SK-N-SH treated with all-trans-retinoic acid at 6 μM for 48 hours (cell line): ENCODE results near the gene SLC6A6.

Experiments used
- ATAC-seq: fragments of 200-7000 bp; cut with Tn5 transposase; 3 replicates; pipeline ENCODE4 v1.9.1; 2020; ENCODE audit warnings: mild to moderate bottlenecking, moderate library complexity
- ARNTL ChIP-seq: fragments of 450-650 bp; formaldehyde crosslinking; IDR thresholded peaks from 2 replicates; pipeline ENCODE4 v1.5.0; 2020; ENCODE audit warnings: low read depth, mild to moderate bottlenecking, moderate library complexity, borderline replicate concordance
- CSDC2 ChIP-seq: fragments of 250-450 bp; sonication (Bioruptor Pico); IDR thresholded peaks from 2 replicates; pipeline ENCODE4 v1.5.0; 2020; ENCODE audit warnings: mild to moderate bottlenecking, moderate library complexity
- ESRRG ChIP-seq: fragments of 250-450 bp; sonication (Bioruptor Pico); IDR thresholded peaks from 2 replicates; pipeline ENCODE4 v1.6.1; 2021; ENCODE audit warnings: mild to moderate bottlenecking
- GLIS3 ChIP-seq: fragments of 250-450 bp; sonication (Bioruptor Pico); IDR thresholded peaks from 2 replicates; pipeline ENCODE4 v1.5.0; 2020; ENCODE audit warnings: mild to moderate bottlenecking, moderate library complexity
- ISL1 ChIP-seq: fragments of 250-450 bp; sonication (Bioruptor Pico); IDR thresholded peaks from 2 replicates; pipeline ENCODE4 v2.1.2; 2022; ENCODE audit warnings: mild to moderate bottlenecking, moderate library complexity
- OSR1 ChIP-seq: fragments of 250-450 bp; sonication (Bioruptor Pico); IDR thresholded peaks from 2 replicates; pipeline ENCODE4 v1.8.0; 2022; ENCODE audit warnings: moderate library complexity, mild to moderate bottlenecking, inconsistent platforms
- PPARA ChIP-seq: fragments of 250-450 bp; sonication (Bioruptor Pico); IDR thresholded peaks from 2 replicates; pipeline ENCODE4 v1.5.0; 2020; ENCODE audit warnings: mild to moderate bottlenecking, borderline replicate concordance
- RARB ChIP-seq: fragments of 250-450 bp; sonication (Bioruptor Pico); IDR thresholded peaks from 2 replicates; pipeline ENCODE4 v1.8.0; 2021; ENCODE audit warnings: mild to moderate bottlenecking, moderate library complexity
- SNAI2 ChIP-seq: fragments of 250-450 bp; sonication (Bioruptor Pico); IDR thresholded peaks from 2 replicates; pipeline ENCODE4 v1.5.0; 2020; ENCODE audit warnings: mild to moderate bottlenecking, moderate library complexity
- TOX ChIP-seq: fragments of 250-450 bp; sonication (Bioruptor Pico); IDR thresholded peaks from 2 replicates; pipeline ENCODE4 v1.8.0; 2021; ENCODE audit warnings: mild to moderate bottlenecking, moderate library complexity, borderline replicate concordance
- ZC3H10 ChIP-seq: fragments of 250-450 bp; sonication (Bioruptor Pico); IDR thresholded peaks from 2 replicates; pipeline ENCODE4 v1.5.1; 2021; ENCODE audit warnings: mild to moderate bottlenecking, moderate library complexity
- ZFP3 ChIP-seq: fragments of 250-450 bp; sonication (Bioruptor Pico); IDR thresholded peaks from 2 replicates; pipeline ENCODE4 v1.5.0; 2020; ENCODE audit warnings: mild to moderate bottlenecking, moderate library complexity
- ZFP30 ChIP-seq: fragments of 450-650 bp; formaldehyde crosslinking; IDR thresholded peaks from 2 replicates; pipeline ENCODE4 v1.5.0; 2022; ENCODE audit warnings: mild to moderate bottlenecking, moderate library complexity
- ZNF565 ChIP-seq: fragments of 450-650 bp; formaldehyde crosslinking; conservative IDR thresholded peaks from 2 replicates; pipeline ENCODE4 v1.5.0; 2020; ENCODE audit warnings: low read depth, mild to moderate bottlenecking, moderate library complexity
- ZNF70 ChIP-seq: fragments of 450-650 bp; formaldehyde crosslinking; IDR thresholded peaks from 2 replicates; pipeline ENCODE4 v1.5.0; 2020; ENCODE audit warnings: mild to moderate bottlenecking, moderate library complexity
- ZNF8 ChIP-seq: fragments of 450-650 bp; formaldehyde crosslinking; IDR thresholded peaks from 2 replicates; pipeline ENCODE4 v1.5.0; 2020; ENCODE audit warnings: mild to moderate bottlenecking, moderate library complexity
- TF ChIP-seq, protein P1 (sequence below): fragments of 250-450 bp; sonication (Bioruptor Pico); IDR thresholded peaks from 2 replicates; pipeline ENCODE4 v1.8.0; 2020; ENCODE audit warnings: mild to moderate bottlenecking, moderate library complexity, borderline replicate concordance
- TF ChIP-seq, protein P2 (sequence below): fragments of 250-450 bp; sonication (Bioruptor Pico); IDR thresholded peaks from 2 replicates; pipeline ENCODE4 v1.5.0; 2020; ENCODE audit warnings: mild to moderate bottlenecking, moderate library complexity
- TF ChIP-seq, protein P3 (sequence below): fragments of 250-450 bp; sonication (Bioruptor Pico); IDR thresholded peaks from 2 replicates; pipeline ENCODE4 v1.5.1; 2020; ENCODE audit warnings: low read depth, mild to moderate bottlenecking, moderate library complexity
- TF ChIP-seq, protein P4 (sequence below): fragments of 250-450 bp; sonication (Bioruptor Pico); IDR thresholded peaks from 2 replicates; pipeline ENCODE4 v1.5.1; 2021; ENCODE audit warnings: mild to moderate bottlenecking, moderate library complexity
- TF ChIP-seq, protein P5 (sequence below): fragments of 250-450 bp; sonication (Bioruptor Pico); IDR thresholded peaks from 2 replicates; pipeline ENCODE4 v1.8.0; 2021; ENCODE audit warnings: low read depth, mild to moderate bottlenecking, moderate library complexity, borderline replicate concordance

The SLC6A6 gene

DNA sequence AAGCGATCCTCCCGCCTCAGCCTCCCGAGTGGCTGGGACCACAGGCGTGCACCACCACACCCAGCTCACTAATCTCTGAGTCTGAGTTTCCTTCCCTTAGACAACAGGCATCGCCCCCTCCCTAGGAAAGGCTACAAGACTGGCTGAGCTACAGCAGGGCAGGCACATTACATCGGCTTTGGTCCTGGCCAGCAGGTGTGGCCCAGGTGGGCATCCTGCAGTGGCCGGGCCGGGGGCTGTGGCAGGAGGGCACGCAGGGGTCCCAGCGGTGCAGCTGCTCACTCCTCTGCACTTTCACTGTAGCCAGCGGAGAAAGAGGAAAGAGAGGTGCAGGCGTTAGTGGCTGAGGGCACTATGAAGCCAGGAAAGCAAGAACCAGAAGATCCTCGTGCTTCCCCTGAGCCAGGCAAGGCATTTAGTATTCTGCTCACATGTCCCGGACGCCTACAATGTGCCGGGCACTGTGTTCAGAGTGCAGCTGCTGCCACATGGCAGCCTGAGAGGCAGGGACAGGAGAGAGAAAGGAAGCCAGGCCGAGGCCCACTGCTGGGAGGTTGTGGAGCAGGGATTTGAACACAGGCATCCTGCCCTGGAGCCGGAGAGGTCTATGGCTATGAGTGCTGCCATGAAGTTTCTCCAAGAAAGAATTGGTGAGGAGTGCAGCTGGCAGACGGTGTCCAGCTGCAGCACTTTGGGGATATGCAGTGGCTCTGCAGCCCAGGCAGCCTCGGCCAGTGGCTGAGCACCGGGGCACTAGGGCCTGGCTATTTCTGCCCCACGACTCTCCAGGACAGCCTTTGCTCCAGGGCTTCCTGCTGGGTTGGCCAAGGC is 115.4 kb downstream of the SLC6A6 start:
- no peak for TF ChIP-seq PPARA (CRISPR knock-in tag)
- TF ChIP-seq ZC3H10 (CRISPR knock-in tag) = no peak
- TF ChIP-seq RARB (CRISPR knock-in tag) = no peak
- no peak for TF ChIP-seq ZNF70 (CRISPR knock-in tag)
- no peak for TF ChIP-seq ESRRG (CRISPR knock-in tag)
- no peak for TF ChIP-seq ZFP30 (CRISPR knock-in tag)
- TF ChIP-seq ISL1 (CRISPR knock-in tag) = no peak
- no peak for TF ChIP-seq GLIS3
- TF ChIP-seq, all 23 proteins: peak for 0
- ATAC-seq = no peak

DNA sequence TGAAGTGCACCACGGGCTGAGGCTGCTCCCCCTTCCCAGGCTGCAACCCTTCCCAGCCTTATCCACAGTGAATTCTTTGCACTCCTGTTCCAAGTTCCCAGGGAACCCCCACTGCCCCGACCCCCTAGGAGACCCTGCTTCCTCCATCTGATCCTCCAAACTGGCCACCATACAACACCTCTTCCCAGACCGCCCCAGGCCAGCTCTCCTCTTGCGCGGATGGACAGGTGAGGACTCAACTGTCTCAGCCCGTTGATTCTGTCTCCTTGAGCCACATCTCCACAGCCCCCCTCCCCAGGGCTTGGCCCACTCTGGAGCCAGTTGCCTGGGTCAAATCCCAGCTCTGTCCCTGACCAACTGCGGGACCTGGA is 116.0 kb downstream of the SLC6A6 start:
- TF ChIP-seq ZNF70 (CRISPR knock-in tag) (no peak), ISL1 (CRISPR knock-in tag) (no peak), SNAI2 (no peak), ZFP3 (CRISPR knock-in tag) (no peak), PPARA (CRISPR knock-in tag) (no peak), ESRRG (CRISPR knock-in tag) (no peak), OSR1 (CRISPR knock-in tag) (no peak), CSDC2 (CRISPR knock-in tag) (no peak), GLIS3 (no peak)
- TF ChIP-seq, protein P1, sequence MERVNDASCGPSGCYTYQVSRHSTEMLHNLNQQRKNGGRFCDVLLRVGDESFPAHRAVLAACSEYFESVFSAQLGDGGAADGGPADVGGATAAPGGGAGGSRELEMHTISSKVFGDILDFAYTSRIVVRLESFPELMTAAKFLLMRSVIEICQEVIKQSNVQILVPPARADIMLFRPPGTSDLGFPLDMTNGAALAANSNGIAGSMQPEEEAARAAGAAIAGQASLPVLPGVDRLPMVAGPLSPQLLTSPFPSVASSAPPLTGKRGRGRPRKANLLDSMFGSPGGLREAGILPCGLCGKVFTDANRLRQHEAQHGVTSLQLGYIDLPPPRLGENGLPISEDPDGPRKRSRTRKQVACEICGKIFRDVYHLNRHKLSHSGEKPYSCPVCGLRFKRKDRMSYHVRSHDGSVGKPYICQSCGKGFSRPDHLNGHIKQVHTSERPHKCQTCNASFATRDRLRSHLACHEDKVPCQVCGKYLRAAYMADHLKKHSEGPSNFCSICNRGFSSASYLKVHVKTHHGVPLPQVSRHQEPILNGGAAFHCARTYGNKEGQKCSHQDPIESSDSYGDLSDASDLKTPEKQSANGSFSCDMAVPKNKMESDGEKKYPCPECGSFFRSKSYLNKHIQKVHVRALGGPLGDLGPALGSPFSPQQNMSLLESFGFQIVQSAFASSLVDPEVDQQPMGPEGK (CRISPR knock-in tag) = no peak
- TF ChIP-seq, protein P2, sequence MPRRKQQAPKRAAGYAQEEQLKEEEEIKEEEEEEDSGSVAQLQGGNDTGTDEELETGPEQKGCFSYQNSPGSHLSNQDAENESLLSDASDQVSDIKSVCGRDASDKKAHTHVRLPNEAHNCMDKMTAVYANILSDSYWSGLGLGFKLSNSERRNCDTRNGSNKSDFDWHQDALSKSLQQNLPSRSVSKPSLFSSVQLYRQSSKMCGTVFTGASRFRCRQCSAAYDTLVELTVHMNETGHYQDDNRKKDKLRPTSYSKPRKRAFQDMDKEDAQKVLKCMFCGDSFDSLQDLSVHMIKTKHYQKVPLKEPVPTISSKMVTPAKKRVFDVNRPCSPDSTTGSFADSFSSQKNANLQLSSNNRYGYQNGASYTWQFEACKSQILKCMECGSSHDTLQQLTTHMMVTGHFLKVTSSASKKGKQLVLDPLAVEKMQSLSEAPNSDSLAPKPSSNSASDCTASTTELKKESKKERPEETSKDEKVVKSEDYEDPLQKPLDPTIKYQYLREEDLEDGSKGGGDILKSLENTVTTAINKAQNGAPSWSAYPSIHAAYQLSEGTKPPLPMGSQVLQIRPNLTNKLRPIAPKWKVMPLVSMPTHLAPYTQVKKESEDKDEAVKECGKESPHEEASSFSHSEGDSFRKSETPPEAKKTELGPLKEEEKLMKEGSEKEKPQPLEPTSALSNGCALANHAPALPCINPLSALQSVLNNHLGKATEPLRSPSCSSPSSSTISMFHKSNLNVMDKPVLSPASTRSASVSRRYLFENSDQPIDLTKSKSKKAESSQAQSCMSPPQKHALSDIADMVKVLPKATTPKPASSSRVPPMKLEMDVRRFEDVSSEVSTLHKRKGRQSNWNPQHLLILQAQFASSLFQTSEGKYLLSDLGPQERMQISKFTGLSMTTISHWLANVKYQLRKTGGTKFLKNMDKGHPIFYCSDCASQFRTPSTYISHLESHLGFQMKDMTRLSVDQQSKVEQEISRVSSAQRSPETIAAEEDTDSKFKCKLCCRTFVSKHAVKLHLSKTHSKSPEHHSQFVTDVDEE (CRISPR knock-in tag) = no peak
- TF ChIP-seq, protein P3, sequence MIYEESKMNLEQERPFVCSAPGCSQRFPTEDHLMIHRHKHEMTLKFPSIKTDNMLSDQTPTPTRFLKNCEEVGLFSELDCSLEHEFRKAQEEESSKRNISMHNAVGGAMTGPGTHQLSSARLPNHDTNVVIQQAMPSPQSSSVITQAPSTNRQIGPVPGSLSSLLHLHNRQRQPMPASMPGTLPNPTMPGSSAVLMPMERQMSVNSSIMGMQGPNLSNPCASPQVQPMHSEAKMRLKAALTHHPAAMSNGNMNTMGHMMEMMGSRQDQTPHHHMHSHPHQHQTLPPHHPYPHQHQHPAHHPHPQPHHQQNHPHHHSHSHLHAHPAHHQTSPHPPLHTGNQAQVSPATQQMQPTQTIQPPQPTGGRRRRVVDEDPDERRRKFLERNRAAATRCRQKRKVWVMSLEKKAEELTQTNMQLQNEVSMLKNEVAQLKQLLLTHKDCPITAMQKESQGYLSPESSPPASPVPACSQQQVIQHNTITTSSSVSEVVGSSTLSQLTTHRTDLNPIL = no peak
- TF ChIP-seq, protein P4, sequence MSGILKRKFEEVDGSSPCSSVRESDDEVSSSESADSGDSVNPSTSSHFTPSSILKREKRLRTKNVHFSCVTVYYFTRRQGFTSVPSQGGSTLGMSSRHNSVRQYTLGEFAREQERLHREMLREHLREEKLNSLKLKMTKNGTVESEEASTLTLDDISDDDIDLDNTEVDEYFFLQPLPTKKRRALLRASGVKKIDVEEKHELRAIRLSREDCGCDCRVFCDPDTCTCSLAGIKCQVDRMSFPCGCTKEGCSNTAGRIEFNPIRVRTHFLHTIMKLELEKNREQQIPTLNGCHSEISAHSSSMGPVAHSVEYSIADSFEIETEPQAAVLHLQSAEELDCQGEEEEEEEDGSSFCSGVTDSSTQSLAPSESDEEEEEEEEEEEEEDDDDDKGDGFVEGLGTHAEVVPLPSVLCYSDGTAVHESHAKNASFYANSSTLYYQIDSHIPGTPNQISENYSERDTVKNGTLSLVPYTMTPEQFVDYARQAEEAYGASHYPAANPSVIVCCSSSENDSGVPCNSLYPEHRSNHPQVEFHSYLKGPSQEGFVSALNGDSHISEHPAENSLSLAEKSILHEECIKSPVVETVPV (CRISPR knock-in tag) = no peak
- TF ChIP-seq, all 23 proteins: peak for 0
- ATAC-seq = no peak

DNA sequence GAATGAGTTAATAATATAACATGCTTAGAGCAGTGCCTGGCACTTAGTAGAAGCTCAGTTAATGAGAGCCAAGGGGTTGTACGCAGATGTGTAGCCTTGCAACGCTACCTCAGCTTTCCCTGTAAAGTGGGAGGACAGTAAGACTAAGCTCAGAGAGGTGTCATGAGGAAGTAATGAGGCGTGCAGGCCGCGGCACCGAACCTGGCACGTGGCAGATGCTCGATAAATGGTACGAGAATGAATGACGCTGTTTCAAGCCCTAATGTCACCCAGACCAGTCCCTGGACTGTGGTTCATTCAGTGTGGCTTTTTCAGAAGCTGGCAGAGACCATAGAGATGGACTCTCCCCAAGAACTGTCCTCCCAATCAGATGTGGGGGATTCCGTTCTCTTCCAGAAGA is 116.5 kb downstream of the SLC6A6 start:
- no peak for TF ChIP-seq ZNF565 (CRISPR knock-in tag)
- TF ChIP-seq OSR1 (CRISPR knock-in tag) = no peak
- no peak for TF ChIP-seq ARNTL
- TF ChIP-seq GLIS3 = no peak
- TF ChIP-seq ESRRG (CRISPR knock-in tag) = no peak
- TF ChIP-seq, protein P1 (CRISPR knock-in tag) = no peak
- TF ChIP-seq ZFP30 (CRISPR knock-in tag) = no peak
- TF ChIP-seq ZC3H10 (CRISPR knock-in tag) = no peak
- no peak for TF ChIP-seq ZFP3 (CRISPR knock-in tag)
- TF ChIP-seq TOX (CRISPR knock-in tag) = no peak
- TF ChIP-seq ZNF8 (CRISPR knock-in tag) = no peak
- TF ChIP-seq, protein P5, sequence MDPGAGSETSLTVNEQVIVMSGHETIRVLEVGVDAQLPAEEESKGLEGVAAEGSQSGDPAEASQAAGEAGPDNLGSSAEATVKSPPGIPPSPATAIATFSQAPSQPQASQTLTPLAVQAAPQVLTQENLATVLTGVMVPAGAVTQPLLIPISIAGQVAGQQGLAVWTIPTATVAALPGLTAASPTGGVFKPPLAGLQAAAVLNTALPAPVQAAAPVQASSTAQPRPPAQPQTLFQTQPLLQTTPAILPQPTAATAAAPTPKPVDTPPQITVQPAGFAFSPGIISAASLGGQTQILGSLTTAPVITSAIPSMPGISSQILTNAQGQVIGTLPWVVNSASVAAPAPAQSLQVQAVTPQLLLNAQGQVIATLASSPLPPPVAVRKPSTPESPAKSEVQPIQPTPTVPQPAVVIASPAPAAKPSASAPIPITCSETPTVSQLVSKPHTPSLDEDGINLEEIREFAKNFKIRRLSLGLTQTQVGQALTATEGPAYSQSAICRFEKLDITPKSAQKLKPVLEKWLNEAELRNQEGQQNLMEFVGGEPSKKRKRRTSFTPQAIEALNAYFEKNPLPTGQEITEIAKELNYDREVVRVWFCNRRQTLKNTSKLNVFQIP (CRISPR knock-in tag) = no peak
- no peak for ATAC-seq
